ENCODE results near the gene SHMT1.

DNA sequence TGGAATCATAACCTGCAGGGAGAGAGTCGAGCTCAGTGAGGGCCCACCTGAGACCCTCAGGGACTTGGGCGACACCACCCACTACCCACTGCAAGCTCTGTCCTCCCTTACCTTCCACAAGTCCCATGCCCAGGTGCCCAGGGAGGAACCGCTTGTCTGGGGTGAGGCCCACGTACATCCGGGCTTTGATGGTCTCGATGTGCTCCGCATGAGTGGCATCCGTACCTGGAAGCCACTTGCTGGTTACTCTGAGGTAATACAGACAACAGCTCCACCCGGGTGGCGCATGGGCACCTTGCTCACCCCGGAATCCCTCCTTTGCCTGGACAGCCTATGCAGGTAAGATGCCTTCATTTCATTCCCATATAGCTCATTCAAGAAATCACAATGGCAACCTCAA lies 78.1 kb downstream of the SHMT1 start:
- TF ChIP-seq CTCF (conservative IDR thresholded peaks at IDR 0.05; ENCODE audit: low read depth, low read length): no peak
- TF ChIP-seq POLR2A (IDR thresholded peaks at IDR 0.05; ENCODE audit: low read depth, low read length): no peak
- no peak for TF ChIP-seq RAD21 (IDR thresholded peaks at IDR 0.05; ENCODE audit: low read length)
- TF ChIP-seq ELK1 (IDR thresholded peaks at IDR 0.05; ENCODE audit: borderline replicate concordance, low read depth, low read length): no peak
- no peak for TF ChIP-seq USF2 (IDR thresholded peaks at IDR 0.05; ENCODE audit: low read depth, low read length)
- no peak for TF ChIP-seq MXI1 (IDR thresholded peaks at IDR 0.05; ENCODE audit: borderline replicate concordance, low read depth, low read length)
- TF ChIP-seq BHLHE40 (IDR thresholded peaks at IDR 0.05; ENCODE audit: low read depth, low read length): no peak
- no peak for TF ChIP-seq MAFK (IDR thresholded peaks at IDR 0.05; ENCODE audit: low read depth, low read length)
- no peak for TF ChIP-seq FOS (IDR thresholded peaks at IDR 0.05; ENCODE audit: low read depth, low read length)
- TF ChIP-seq NFE2L2 (IDR thresholded peaks at IDR 0.05; ENCODE audit: low read depth, low read length): no peak
- TF ChIP-seq RCOR1 (IDR thresholded peaks at IDR 0.05; ENCODE audit: insufficient replicate concordance, low read length): no peak
- no peak for TF ChIP-seq CEBPB (IDR thresholded peaks at IDR 0.05; ENCODE audit: low read depth, low read length)
- TF ChIP-seq RFX5 (IDR thresholded peaks at IDR 0.05; ENCODE audit: low read depth, low read length): no peak
- TF ChIP-seq SMC3 (IDR thresholded peaks at IDR 0.05; ENCODE audit: low read depth, low read length): no peak

Data from IMR-90 (cell line).